GM12801 (cell line): Measurements from ENCODE around the gene CEACAM19.

Experiments used
- CTCF ChIP-seq: IDR thresholded peaks from one replicate; pipeline ENCODE4 v1.5.1; 2011; ENCODE audit warnings: control low read depth; ENCODE audit not compliant: insufficient read length; ENCODE audit errors: extremely low read depth

The CEACAM19 gene

GRCh38 chr19:44643605-44644401 is 27.5 kb upstream of the CEACAM19 start, which contains the start of gene PVR:
PVR (plus strand) TSS chr19:44643910; CDS start chr19:44644097, 187 bp downstream.
- no peak for TF ChIP-seq CTCF

- no peak for TF ChIP-seq CTCF
Measured at GRCh38 chr19:44644402-44645016, 26.8 kb upstream of the CEACAM19 start.

GRCh38 chr19:44645407-44646048 is 25.8 kb upstream of the CEACAM19 start:
- no peak for TF ChIP-seq CTCF

GRCh38 chr19:44646049-44646416 is 25.2 kb upstream of the CEACAM19 start:
- no peak for TF ChIP-seq CTCF

- TF ChIP-seq CTCF, result no peak
Measured at GRCh38 chr19:44647144-44647543, 24.1 kb upstream of the CEACAM19 start.

GRCh38 chr19:44648631-44649251 is 22.5 kb upstream of the CEACAM19 start:
- no peak for TF ChIP-seq CTCF

- TF ChIP-seq CTCF, result no peak
Measured at GRCh38 chr19:44649578-44650145, 21.6 kb upstream of the CEACAM19 start.
